SK-N-SH treated with all-trans-retinoic acid at 6 μM for 48 hours (cell line): ENCODE data around the gene CBLN3.

Experiments used
- ARNTL ChIP-seq: fragments of 450-650 bp; formaldehyde crosslinking; IDR thresholded peaks from 2 replicates; pipeline ENCODE4 v1.5.0; 2020; ENCODE audit warnings: low read depth, mild to moderate bottlenecking, moderate library complexity, borderline replicate concordance
- ESRRG ChIP-seq: fragments of 250-450 bp; sonication (Bioruptor Pico); IDR thresholded peaks from 2 replicates; pipeline ENCODE4 v1.6.1; 2021; ENCODE audit warnings: mild to moderate bottlenecking
- GLIS3 ChIP-seq: fragments of 250-450 bp; sonication (Bioruptor Pico); IDR thresholded peaks from 2 replicates; pipeline ENCODE4 v1.5.0; 2020; ENCODE audit warnings: mild to moderate bottlenecking, moderate library complexity
- ISL1 ChIP-seq: fragments of 250-450 bp; sonication (Bioruptor Pico); IDR thresholded peaks from 2 replicates; pipeline ENCODE4 v2.1.2; 2022; ENCODE audit warnings: mild to moderate bottlenecking, moderate library complexity
- PPARA ChIP-seq: fragments of 250-450 bp; sonication (Bioruptor Pico); IDR thresholded peaks from 2 replicates; pipeline ENCODE4 v1.5.0; 2020; ENCODE audit warnings: mild to moderate bottlenecking, borderline replicate concordance
- SNAI2 ChIP-seq: fragments of 250-450 bp; sonication (Bioruptor Pico); IDR thresholded peaks from 2 replicates; pipeline ENCODE4 v1.5.0; 2020; ENCODE audit warnings: mild to moderate bottlenecking, moderate library complexity
- TOX ChIP-seq: fragments of 250-450 bp; sonication (Bioruptor Pico); IDR thresholded peaks from 2 replicates; pipeline ENCODE4 v1.8.0; 2021; ENCODE audit warnings: mild to moderate bottlenecking, moderate library complexity, borderline replicate concordance
- ZC3H10 ChIP-seq: fragments of 250-450 bp; sonication (Bioruptor Pico); IDR thresholded peaks from 2 replicates; pipeline ENCODE4 v1.5.1; 2021; ENCODE audit warnings: mild to moderate bottlenecking, moderate library complexity
- ZFP3 ChIP-seq: fragments of 250-450 bp; sonication (Bioruptor Pico); IDR thresholded peaks from 2 replicates; pipeline ENCODE4 v1.5.0; 2020; ENCODE audit warnings: mild to moderate bottlenecking, moderate library complexity
- ZNF565 ChIP-seq: fragments of 450-650 bp; formaldehyde crosslinking; conservative IDR thresholded peaks from 2 replicates; pipeline ENCODE4 v1.5.0; 2020; ENCODE audit warnings: low read depth, mild to moderate bottlenecking, moderate library complexity
- TF ChIP-seq, protein P1 (sequence below): fragments of 250-450 bp; sonication (Bioruptor Pico); IDR thresholded peaks from 2 replicates; pipeline ENCODE4 v1.8.0; 2020; ENCODE audit warnings: mild to moderate bottlenecking, moderate library complexity, borderline replicate concordance
- TF ChIP-seq, protein P2 (sequence below): fragments of 250-450 bp; sonication (Bioruptor Pico); IDR thresholded peaks from 2 replicates; pipeline ENCODE4 v1.5.0; 2020; ENCODE audit warnings: mild to moderate bottlenecking, moderate library complexity

DNA sequence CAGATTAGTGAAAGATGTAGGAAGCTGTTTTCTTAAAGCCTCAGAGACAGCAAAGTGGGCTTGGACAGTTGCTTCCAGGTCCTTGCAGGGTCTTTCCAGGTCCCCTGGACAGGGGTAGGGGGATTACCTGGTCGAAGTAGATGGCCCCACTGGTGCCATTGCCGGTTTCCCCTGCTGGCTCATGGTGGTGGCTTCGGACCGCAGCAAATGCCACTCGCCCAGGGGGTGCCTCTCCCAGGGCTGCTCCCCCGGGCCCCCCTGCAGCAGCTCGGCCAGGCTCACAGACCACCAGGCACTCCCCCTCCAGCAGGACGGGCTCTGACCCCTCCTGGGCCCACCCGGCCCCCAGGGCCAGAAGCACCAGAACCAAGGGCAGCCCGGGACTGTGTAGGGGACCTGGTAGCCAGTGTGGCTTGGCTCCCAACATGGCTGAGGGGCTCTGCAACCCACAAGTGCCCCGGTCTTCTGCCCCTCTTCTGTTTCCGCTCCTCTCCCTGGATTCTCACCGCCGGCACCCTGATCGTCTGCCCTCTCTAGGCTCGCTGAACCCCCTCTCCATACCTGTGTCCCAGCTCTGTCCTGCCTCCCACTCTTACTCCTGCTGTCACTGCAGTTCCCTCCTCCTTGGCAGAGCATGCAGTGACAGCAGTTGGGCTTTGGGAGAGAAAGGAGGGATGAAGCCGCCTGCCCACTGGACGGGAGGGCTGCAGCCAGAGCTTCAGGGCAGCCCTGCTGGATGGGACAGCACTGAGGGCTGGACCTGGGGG, 657 bp downstream of the CBLN3 start:
- TF ChIP-seq ZC3H10 (CRISPR knock-in tag) (no peak), ESRRG (CRISPR knock-in tag) (no peak), ISL1 (CRISPR knock-in tag) (no peak), GLIS3 (CRISPR knock-in tag) (no peak), TOX (CRISPR knock-in tag) (no peak), ZFP3 (CRISPR knock-in tag) (no peak), ZNF565 (CRISPR knock-in tag) (no peak), ARNTL (no peak), SNAI2 (CRISPR knock-in tag) (no peak), PPARA (CRISPR knock-in tag) (no peak)
- TF ChIP-seq, protein P1, sequence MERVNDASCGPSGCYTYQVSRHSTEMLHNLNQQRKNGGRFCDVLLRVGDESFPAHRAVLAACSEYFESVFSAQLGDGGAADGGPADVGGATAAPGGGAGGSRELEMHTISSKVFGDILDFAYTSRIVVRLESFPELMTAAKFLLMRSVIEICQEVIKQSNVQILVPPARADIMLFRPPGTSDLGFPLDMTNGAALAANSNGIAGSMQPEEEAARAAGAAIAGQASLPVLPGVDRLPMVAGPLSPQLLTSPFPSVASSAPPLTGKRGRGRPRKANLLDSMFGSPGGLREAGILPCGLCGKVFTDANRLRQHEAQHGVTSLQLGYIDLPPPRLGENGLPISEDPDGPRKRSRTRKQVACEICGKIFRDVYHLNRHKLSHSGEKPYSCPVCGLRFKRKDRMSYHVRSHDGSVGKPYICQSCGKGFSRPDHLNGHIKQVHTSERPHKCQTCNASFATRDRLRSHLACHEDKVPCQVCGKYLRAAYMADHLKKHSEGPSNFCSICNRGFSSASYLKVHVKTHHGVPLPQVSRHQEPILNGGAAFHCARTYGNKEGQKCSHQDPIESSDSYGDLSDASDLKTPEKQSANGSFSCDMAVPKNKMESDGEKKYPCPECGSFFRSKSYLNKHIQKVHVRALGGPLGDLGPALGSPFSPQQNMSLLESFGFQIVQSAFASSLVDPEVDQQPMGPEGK (CRISPR knock-in tag) = no peak
- TF ChIP-seq, protein P2, sequence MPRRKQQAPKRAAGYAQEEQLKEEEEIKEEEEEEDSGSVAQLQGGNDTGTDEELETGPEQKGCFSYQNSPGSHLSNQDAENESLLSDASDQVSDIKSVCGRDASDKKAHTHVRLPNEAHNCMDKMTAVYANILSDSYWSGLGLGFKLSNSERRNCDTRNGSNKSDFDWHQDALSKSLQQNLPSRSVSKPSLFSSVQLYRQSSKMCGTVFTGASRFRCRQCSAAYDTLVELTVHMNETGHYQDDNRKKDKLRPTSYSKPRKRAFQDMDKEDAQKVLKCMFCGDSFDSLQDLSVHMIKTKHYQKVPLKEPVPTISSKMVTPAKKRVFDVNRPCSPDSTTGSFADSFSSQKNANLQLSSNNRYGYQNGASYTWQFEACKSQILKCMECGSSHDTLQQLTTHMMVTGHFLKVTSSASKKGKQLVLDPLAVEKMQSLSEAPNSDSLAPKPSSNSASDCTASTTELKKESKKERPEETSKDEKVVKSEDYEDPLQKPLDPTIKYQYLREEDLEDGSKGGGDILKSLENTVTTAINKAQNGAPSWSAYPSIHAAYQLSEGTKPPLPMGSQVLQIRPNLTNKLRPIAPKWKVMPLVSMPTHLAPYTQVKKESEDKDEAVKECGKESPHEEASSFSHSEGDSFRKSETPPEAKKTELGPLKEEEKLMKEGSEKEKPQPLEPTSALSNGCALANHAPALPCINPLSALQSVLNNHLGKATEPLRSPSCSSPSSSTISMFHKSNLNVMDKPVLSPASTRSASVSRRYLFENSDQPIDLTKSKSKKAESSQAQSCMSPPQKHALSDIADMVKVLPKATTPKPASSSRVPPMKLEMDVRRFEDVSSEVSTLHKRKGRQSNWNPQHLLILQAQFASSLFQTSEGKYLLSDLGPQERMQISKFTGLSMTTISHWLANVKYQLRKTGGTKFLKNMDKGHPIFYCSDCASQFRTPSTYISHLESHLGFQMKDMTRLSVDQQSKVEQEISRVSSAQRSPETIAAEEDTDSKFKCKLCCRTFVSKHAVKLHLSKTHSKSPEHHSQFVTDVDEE (CRISPR knock-in tag) = no peak
